ENCODE measurements around the gene SSC4D. TPM values are rescaled to one million over a fixed set of nuclear protein-coding genes. Genes with fewer than 3 reads are reported as not detected.
A peak's percentile ranks its signal among the peaks of the same experiment; 100 is the strongest.

SSC4D gene
- total RNA-seq, 1 experiment from 2014 or later, result 14.8 TPM

DNA sequence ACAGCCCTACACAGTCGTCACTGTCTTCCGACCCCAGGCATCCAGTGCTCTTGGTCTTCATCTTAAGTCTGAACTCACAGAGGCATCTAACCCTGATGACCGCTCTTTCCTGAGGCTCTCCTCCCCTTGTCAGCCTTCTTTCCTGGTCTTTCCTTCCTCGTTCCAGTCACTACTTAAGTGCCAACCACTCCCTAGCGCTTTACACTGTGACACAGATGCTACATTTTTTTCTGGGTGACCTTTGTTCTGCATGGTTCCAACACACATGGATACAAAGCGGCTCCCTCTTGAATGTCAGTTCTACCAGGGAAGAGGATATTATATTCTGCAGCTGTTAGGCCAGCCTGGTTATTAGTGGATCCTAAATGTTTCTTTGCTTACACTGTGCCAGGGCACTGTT is 63.4 kb downstream of the SSC4D start:
- no peak overlapping the region for H3K4me2 ChIP-seq (ENCODE audit: insufficient read depth, insufficient read length, low read length)
- H3K23ac ChIP-seq (ENCODE audit: insufficient read length, low read depth, low read length), result no peak overlapping the region
- DNase-seq, result no peak
- no CpG with 5 or more reads among the region's 6 CpGs for WGBS (ENCODE audit: extremely low coverage, insufficient read length, low lambda C conversion rate)
- H3T11ph ChIP-seq (ENCODE audit: low read length), result no peak overlapping the region
- H3K9ac ChIP-seq (ENCODE audit: extremely low read depth, insufficient read length, low read length), result no peak overlapping the region
- Mint-ChIP-seq H3K4me3 (no peak overlapping the region), H3K27me3 (ENCODE audit: low read depth) (no peaks in the 10 kb centered on the region), H3K36me3 (ENCODE audit: insufficient read depth in 1 of 3, low read depth in 3 of 3) (peaks cover 64 to 91% (median 85%) of the 10 kb centered on the region in 3 experiments), H3K27ac (peak overlapping the region; percentile 40 to 88 (median 75); a peak in 4 of 7 replicates), H3K4me1 (peaks cover 37 to 38% of the 10 kb centered on the region in 2 experiments), H3K9me3 (no peaks in the 10 kb centered on the region)
- H3K18ac ChIP-seq (ENCODE audit: insufficient read length, low read depth, low read length), result no peak overlapping the region
- no peak overlapping the region for H2BK120ac ChIP-seq (ENCODE audit: low read depth, low read length, poor library complexity, severe bottlenecking)
- no peak overlapping the region for H2BK5ac ChIP-seq (ENCODE audit: insufficient read length, low read length)
- no peaks in the 10 kb centered on the region for H3K4me1 ChIP-seq (ENCODE audit: insufficient read depth, low read length)
- H2BK12ac ChIP-seq (ENCODE audit: insufficient read length, low read depth, low read length), result no peak overlapping the region
- no peak overlapping the region for H3K4ac ChIP-seq (ENCODE audit: low read depth, low read length)
- no peak overlapping the region for H3K56ac ChIP-seq (ENCODE audit: insufficient read length, low read depth, low read length)
- H3K23me2 ChIP-seq (ENCODE audit: insufficient read length, low read depth, low read length, poor library complexity, severe bottlenecking), result no peaks in the 10 kb centered on the region
- no peaks in the 10 kb centered on the region for H4K20me1 ChIP-seq (ENCODE audit: control insufficient read depth, insufficient read depth, insufficient read length)
- no peak overlapping the region for H3K27ac ChIP-seq (ENCODE audit: insufficient read length, low read depth, low read length)
- H4K91ac ChIP-seq (ENCODE audit: insufficient read length, low read depth, low read length), result no peak overlapping the region
- H4K8ac ChIP-seq (replicated peaks; ENCODE audit: insufficient read length, low read depth, low read length), result no peak overlapping the region
- no peak overlapping the region for H2BK20ac ChIP-seq (ENCODE audit: low read depth, low read length, poor library complexity, severe bottlenecking)
- H3K79me1 ChIP-seq (ENCODE audit: insufficient read depth, low read depth, low read length, poor library complexity, severe bottlenecking), result peaks cover 9% of the 10 kb centered on the region
- no peak for TF ChIP-seq CTCF (conservative IDR thresholded peaks at IDR 0.05)
- no peak overlapping the region for H2BK15ac ChIP-seq (ENCODE audit: low read depth, low read length)
- H4K5ac ChIP-seq (ENCODE audit: insufficient read length, low read depth, low read length), result no peak overlapping the region
- no peak overlapping the region for H2AK5ac ChIP-seq (ENCODE audit: insufficient read length, low read length)
- H3K27me3 ChIP-seq (ENCODE audit: insufficient read depth, low read length), result no peaks in the 10 kb centered on the region
- H2AFZ ChIP-seq (ENCODE audit: low read length), result no peak overlapping the region
- H3K14ac ChIP-seq (ENCODE audit: insufficient read depth, low read length), result no peak overlapping the region; the same call in 1 of the 2 replicates
- H3K79me2 ChIP-seq (ENCODE audit: insufficient read depth, low read length), result peaks cover 75% of the 10 kb centered on the region; the same call in 1 of the 2 replicates
- H3K9me3 ChIP-seq (ENCODE audit: control insufficient read depth, low read depth, low read length), result no peaks in the 10 kb centered on the region

Data from H9 (cell line).